Retinal pigment epithelial cell (primary cell): ENCODE data around the gene SIAH1.
"Not testable (repeated sequence)": the region's sequence is repeated elsewhere in the genome, so short reads cannot be mapped to it uniquely, and the experiment has no call there.

ENCODE experiments used
- DNase-seq: peaks from one replicate; pipeline ENCODE4 v3.0.0-alpha.2; 2010; ENCODE audit warnings: low read depth
- H3K4me3 ChIP-seq: 2 replicates; pipeline ENCODE4 v1.5.1; 2011; ENCODE audit warnings: mild to moderate bottlenecking, low read length, control low read depth, moderate library complexity
- CTCF ChIP-seq: conservative IDR thresholded peaks from 2 replicates; pipeline ENCODE4 v1.5.1; 2011; ENCODE audit warnings: low read depth, low read length, control low read depth, inconsistent platforms

Gene SIAH1

GRCh38 chr16:48326915-48327314 is 58.3 kb downstream of the SIAH1 start:
- H3K4me3 ChIP-seq = no peak overlapping the region
- TF ChIP-seq CTCF = no peak
- DNase-seq = no peak

GRCh38 chr16:48323783-48324775 is 61.1 kb downstream of the SIAH1 start:
- H3K4me3 ChIP-seq = no peak overlapping the region
- DNase-seq = no peak
- no peak for TF ChIP-seq CTCF

GRCh38 chr16:48321317-48322036 is 63.7 kb downstream of the SIAH1 start:
- no peak for DNase-seq

GRCh38 chr16:48318630-48319029 is 66.6 kb downstream of the SIAH1 start:
- TF ChIP-seq CTCF = no peak
- no peak for DNase-seq
- no peak overlapping the region for H3K4me3 ChIP-seq

More at GRCh38 chr16:48321317-48322036, 63.7 kb downstream of the SIAH1 start:
- no peak overlapping the region for H3K4me3 ChIP-seq
- TF ChIP-seq CTCF = no peak

GRCh38 chr16:48317614-48318315 is 67.4 kb downstream of the SIAH1 start:
- peak; percentile 46 for DNase-seq
- TF ChIP-seq CTCF = peak; percentile 25
- H3K4me3 ChIP-seq = no peak overlapping the region

GRCh38 chr16:48317026-48317425 is 68.2 kb downstream of the SIAH1 start:
- no peak for TF ChIP-seq CTCF
- DNase-seq = no peak
- H3K4me3 ChIP-seq = no peak overlapping the region

- DNase-seq, H3K4me3 ChIP-seq: not testable (repeated sequence)
These were observed 71.3 kb downstream of the SIAH1 start for GRCh38 chr16:48313905-48314304.
